Stimulated activated CD8-positive, alpha-beta memory T cell treated with anti-CD3 and anti-CD28 coated beads, Interleukin-7, amount 100 ng/mL, for 24 hours (primary cell): ENCODE results near the gene SLC9A9.

Experiments
- DNase-seq: peaks from one replicate; pipeline ENCODE4 v3.0.0-alpha.2; 2020; ENCODE audit warnings: low read depth

Gene SLC9A9

GRCh38 chr3:143757691-143758090 is 90.6 kb downstream of the SLC9A9 start:
- no peak for DNase-seq

- DNase-seq: no peak
These were observed 92.3 kb downstream of the SLC9A9 start for GRCh38 chr3:143755978-143756377.

- DNase-seq: no peak
These were observed 94.2 kb downstream of the SLC9A9 start for GRCh38 chr3:143754090-143754489.

- no peak for DNase-seq
These were observed 94.8 kb downstream of the SLC9A9 start for GRCh38 chr3:143753456-143753855.

- no peak for DNase-seq
These were observed 95.3 kb downstream of the SLC9A9 start for GRCh38 chr3:143753006-143753405.

- DNase-seq: peak; percentile 2
These were observed 96.6 kb downstream of the SLC9A9 start for GRCh38 chr3:143751643-143752178.

- no peak for DNase-seq
These were observed 97.4 kb downstream of the SLC9A9 start for GRCh38 chr3:143750841-143751240.

GRCh38 chr3:143749926-143750325 is 98.3 kb downstream of the SLC9A9 start:
- DNase-seq: no peak

GRCh38 chr3:143737065-143737464 is 111.2 kb downstream of the SLC9A9 start:
- DNase-seq: no peak

GRCh38 chr3:143736205-143736997 is 111.9 kb downstream of the SLC9A9 start:
- no peak for DNase-seq

GRCh38 chr3:143731776-143732175 is 116.5 kb downstream of the SLC9A9 start:
- DNase-seq: no peak

GRCh38 chr3:143731320-143731719 is 116.9 kb downstream of the SLC9A9 start:
- DNase-seq: no peak

GRCh38 chr3:143727391-143727790 is 120.9 kb downstream of the SLC9A9 start:
- DNase-seq: no peak

- no peak for DNase-seq
These were observed 121.5 kb downstream of the SLC9A9 start for GRCh38 chr3:143726727-143727126.

- no peak for DNase-seq
These were observed 127.9 kb downstream of the SLC9A9 start for GRCh38 chr3:143720381-143720780.

GRCh38 chr3:143718463-143718862 is 129.8 kb downstream of the SLC9A9 start:
- DNase-seq: no peak

GRCh38 chr3:143716731-143717130 is 131.5 kb downstream of the SLC9A9 start:
- no peak for DNase-seq

GRCh38 chr3:143712522-143712921 is 135.7 kb downstream of the SLC9A9 start:
- DNase-seq: no peak

GRCh38 chr3:143707848-143708247 is 140.4 kb downstream of the SLC9A9 start:
- no peak for DNase-seq

GRCh38 chr3:143700431-143700975 is 147.8 kb downstream of the SLC9A9 start:
- DNase-seq: no peak

GRCh38 chr3:143699424-143699823 is 148.8 kb downstream of the SLC9A9 start:
- no peak for DNase-seq

GRCh38 chr3:143698682-143699303 is 149.5 kb downstream of the SLC9A9 start:
- no peak for DNase-seq

GRCh38 chr3:143697975-143698374 is 150.3 kb downstream of the SLC9A9 start:
- DNase-seq: no peak
